ENCODE measurements around the gene CAMK1D.

The CAMK1D gene

GRCh38 chr10:12823328-12823727 is 474.0 kb downstream of the CAMK1D start:
- no peak for DNase-seq (ENCODE audit: extremely low read depth, low read depth)
- TF ChIP-seq CTCF (IDR thresholded peaks at IDR 0.05; ENCODE audit: low read depth, low read length): no peak

- TF ChIP-seq CTCF (IDR thresholded peaks at IDR 0.05; ENCODE audit: low read depth, low read length): no peak
Measured at GRCh38 chr10:12825260-12825849, 476.0 kb downstream of the CAMK1D start.

GRCh38 chr10:12826800-12827372 is 477.5 kb downstream of the CAMK1D start:
- no peak for TF ChIP-seq CTCF (IDR thresholded peaks at IDR 0.05; ENCODE audit: low read depth, low read length)
- no peak for DNase-seq (ENCODE audit: extremely low read depth, low read depth)

More at GRCh38 chr10:12825260-12825849, 476.0 kb downstream of the CAMK1D start:
- no peak for DNase-seq (ENCODE audit: extremely low read depth, low read depth)

GRCh38 chr10:12828736-12829135 is 479.4 kb downstream of the CAMK1D start:
- DNase-seq (ENCODE audit: extremely low read depth, low read depth): no peak
- no peak for TF ChIP-seq CTCF (IDR thresholded peaks at IDR 0.05; ENCODE audit: low read depth, low read length)

GRCh38 chr10:12829831-12830390 is 480.6 kb downstream of the CAMK1D start:
- no peak for TF ChIP-seq CTCF (IDR thresholded peaks at IDR 0.05; ENCODE audit: low read depth, low read length)
- no peak for DNase-seq (ENCODE audit: extremely low read depth, low read depth)

GRCh38 chr10:12832096-12832495 is 482.7 kb downstream of the CAMK1D start:
- TF ChIP-seq CTCF (IDR thresholded peaks at IDR 0.05; ENCODE audit: low read depth, low read length): no peak
- no peak for DNase-seq (ENCODE audit: extremely low read depth, low read depth)

- TF ChIP-seq CTCF (IDR thresholded peaks at IDR 0.05; ENCODE audit: low read depth, low read length): no peak
- no peak for DNase-seq (ENCODE audit: extremely low read depth, low read depth)
Measured at GRCh38 chr10:12833451-12833850, 484.1 kb downstream of the CAMK1D start.

Data from AG09319 (cell line).